Measurements from ENCODE around the gene TRIM28.
A peak's percentile ranks its signal among the peaks of the same experiment; 100 is the strongest.

TRIM28 gene

GRCh38 chr19:58558066-58558622, 14.3 kb downstream of the TRIM28 start, which contains the start of gene UBE2M:
Gene UBE2M (minus strand): TSS chr19:58558611. CDS start chr19:58558381, 230 bp downstream.
- H2AFZ ChIP-seq (ENCODE audit: low read depth, low read length), result peak within 1 kb of the TSS; percentile 77
- H3K9ac ChIP-seq (ENCODE audit: low read depth, low read length), result peak within 1 kb of the TSS; percentile 96

GRCh38 chr19:58558623-58559274, 14.9 kb downstream of the TRIM28 start:
- ATAC-seq (ENCODE audit: insufficient read depth, low read depth) (peak; percentile 69), DNase-seq (peak; percentile 99)
- peak overlapping the region; percentile 77 for H2AFZ ChIP-seq (ENCODE audit: low read depth, low read length)
- H3K4me2 ChIP-seq (ENCODE audit: insufficient read depth, low read length), result peak overlapping the region; percentile 80
- peak overlapping the region; percentile 64 to 81 for H3K4me3 ChIP-seq (ENCODE audit: low read depth in 1 of 2, low read length in 2 of 2)
- TF ChIP-seq EZH2 (IDR thresholded peaks at IDR 0.05; ENCODE audit: borderline replicate concordance, low read depth, low read length, severe bottlenecking) (no peak), CTCF (IDR thresholded peaks at IDR 0.05; ENCODE audit: borderline replicate concordance, extremely low read depth, low read length, poor library complexity, severe bottlenecking) (no peak)
- H4K20me1 ChIP-seq (ENCODE audit: insufficient read depth, low read length), result peaks cover 28% of the 10 kb centered on the region
- no peaks in the 10 kb centered on the region for H3K27me3 ChIP-seq (ENCODE audit: insufficient read depth, low read length, poor library complexity)
- peak overlapping the region; percentile 98 for H3K27ac ChIP-seq (ENCODE audit: low read length)
- H3K36me3 ChIP-seq (ENCODE audit: insufficient read depth, low read length), result peaks cover 39% of the 10 kb centered on the region
- H3K9ac ChIP-seq (ENCODE audit: low read depth, low read length), result peak overlapping the region; percentile 96
- peaks cover 52% of the 10 kb centered on the region for H3K4me1 ChIP-seq (ENCODE audit: insufficient read depth, low read length)
- peaks cover 82% of the 10 kb centered on the region for H3K79me2 ChIP-seq (ENCODE audit: insufficient read depth, low read length)
- no peaks in the 10 kb centered on the region for H3K9me3 ChIP-seq (ENCODE audit: insufficient read depth, low read length, severe bottlenecking)

More at GRCh38 chr19:58558066-58558622, 14.3 kb downstream of the TRIM28 start, which contains the start of gene UBE2M:
- H3K9me3 ChIP-seq (ENCODE audit: insufficient read depth, low read length, severe bottlenecking), result no peaks in the 10 kb centered on the region
- H3K4me2 ChIP-seq (ENCODE audit: insufficient read depth, low read length), result peak within 1 kb of the TSS; percentile 80
- DNase-seq, result peak; percentile 73
- ATAC-seq (ENCODE audit: insufficient read depth, low read depth), result no peak
- peak within 1 kb of the TSS; percentile 67 to 81 for H3K4me3 ChIP-seq (ENCODE audit: low read depth in 1 of 2, low read length in 2 of 2)
- peaks cover 28% of the 10 kb centered on the region for H4K20me1 ChIP-seq (ENCODE audit: insufficient read depth, low read length)
- peaks cover 87% of the 10 kb centered on the region for H3K79me2 ChIP-seq (ENCODE audit: insufficient read depth, low read length)
- peaks cover 57% of the 10 kb centered on the region for H3K4me1 ChIP-seq (ENCODE audit: insufficient read depth, low read length)
- H3K27me3 ChIP-seq (ENCODE audit: insufficient read depth, low read length, poor library complexity), result no peaks in the 10 kb centered on the region
- H3K36me3 ChIP-seq (ENCODE audit: insufficient read depth, low read length), result peaks cover 37% of the 10 kb centered on the region
- peak within 1 kb of the TSS; percentile 98 for H3K27ac ChIP-seq (ENCODE audit: low read length)
- no peak for TF ChIP-seq CTCF (IDR thresholded peaks at IDR 0.05; ENCODE audit: borderline replicate concordance, extremely low read depth, low read length, poor library complexity, severe bottlenecking)
- TF ChIP-seq EZH2 (IDR thresholded peaks at IDR 0.05; ENCODE audit: borderline replicate concordance, low read depth, low read length, severe bottlenecking), result no peak

DNA sequence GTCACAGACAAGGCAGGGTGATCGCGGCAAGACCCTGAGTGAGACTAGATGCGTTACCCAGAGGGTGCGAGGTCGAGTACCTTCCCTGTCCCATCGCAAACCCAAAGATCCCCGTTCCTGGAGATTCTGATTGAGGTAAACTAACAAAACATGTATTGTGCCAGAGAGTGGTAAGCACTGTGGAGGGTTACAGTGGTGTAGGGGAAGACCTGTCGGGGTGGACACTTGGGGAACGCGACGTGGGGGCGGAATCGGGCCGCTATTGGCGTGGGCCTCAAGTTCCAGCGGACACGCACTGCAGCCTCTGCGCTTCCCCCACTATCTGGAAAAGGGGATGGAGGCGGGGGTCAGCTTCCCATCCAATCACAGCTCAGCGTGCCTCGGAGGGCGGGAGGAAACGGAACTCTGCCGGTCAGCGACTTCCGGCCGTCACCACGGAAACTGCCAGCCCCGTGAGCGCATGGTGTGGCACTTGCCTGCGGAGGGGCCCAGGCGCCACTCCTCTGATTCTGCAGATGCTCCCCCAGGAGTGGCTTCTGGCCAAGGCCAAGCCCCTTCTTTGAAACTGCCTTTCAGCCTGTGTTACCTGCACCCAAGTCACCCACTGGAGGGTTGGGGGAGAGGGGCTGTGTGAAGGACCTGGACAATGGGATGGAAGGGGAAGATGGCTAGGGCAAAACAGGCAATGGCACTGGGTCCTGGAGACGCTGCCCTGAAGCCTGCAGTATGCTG, 15.6 kb downstream of the TRIM28 start:
- peaks cover 75% of the 10 kb centered on the region for H3K79me2 ChIP-seq (ENCODE audit: insufficient read depth, low read length)
- ATAC-seq (ENCODE audit: insufficient read depth, low read depth) (peak; percentile 35), DNase-seq (peak; percentile 87)
- H3K9me3 ChIP-seq (ENCODE audit: insufficient read depth, low read length, severe bottlenecking), result no peaks in the 10 kb centered on the region
- peaks cover 45% of the 10 kb centered on the region for H3K4me1 ChIP-seq (ENCODE audit: insufficient read depth, low read length)
- H2AFZ ChIP-seq (ENCODE audit: low read depth, low read length), result peak overlapping the region; percentile 77
- H3K36me3 ChIP-seq (ENCODE audit: insufficient read depth, low read length), result peaks cover 39% of the 10 kb centered on the region
- no peak for TF ChIP-seq CTCF (IDR thresholded peaks at IDR 0.05; ENCODE audit: borderline replicate concordance, extremely low read depth, low read length, poor library complexity, severe bottlenecking)
- TF ChIP-seq EZH2 (IDR thresholded peaks at IDR 0.05; ENCODE audit: borderline replicate concordance, low read depth, low read length, severe bottlenecking), result no peak
- peaks cover 22% of the 10 kb centered on the region for H4K20me1 ChIP-seq (ENCODE audit: insufficient read depth, low read length)
- H3K9ac ChIP-seq (ENCODE audit: low read depth, low read length), result peak overlapping the region; percentile 96
- H3K4me3 ChIP-seq (ENCODE audit: low read depth in 1 of 2, low read length in 2 of 2), result peak overlapping the region; percentile 64 to 81
- H3K27ac ChIP-seq (ENCODE audit: low read length), result peak overlapping the region; percentile 98
- H3K27me3 ChIP-seq (ENCODE audit: insufficient read depth, low read length, poor library complexity), result no peaks in the 10 kb centered on the region
- H3K4me2 ChIP-seq (ENCODE audit: insufficient read depth, low read length), result peak overlapping the region; percentile 80
